ENCODE data around the gene CTBP2.

Gene CTBP2

GRCh38 chr10:125159932-125160855 is at the start of gene CTBP2:
CTBP2 (minus strand) TSS chr10:125160563.
- DNase-seq, result no peak

- no peak for DNase-seq
Measured at GRCh38 chr10:125209591-125210355, 49.4 kb upstream of the CTBP2 start.

GRCh38 chr10:125208854-125209565 is 48.6 kb upstream of the CTBP2 start:
- DNase-seq, result no peak

- no peak for DNase-seq
Measured at GRCh38 chr10:125206623-125207022, 46.3 kb upstream of the CTBP2 start.

- DNase-seq, result no peak
Measured at GRCh38 chr10:125205431-125205830, 45.1 kb upstream of the CTBP2 start.

GRCh38 chr10:125204400-125204799 is 44.0 kb upstream of the CTBP2 start:
- DNase-seq, result no peak

GRCh38 chr10:125203186-125203800 is 42.9 kb upstream of the CTBP2 start:
- DNase-seq, result no peak

- DNase-seq, result no peak
Measured at GRCh38 chr10:125201791-125202622, 41.6 kb upstream of the CTBP2 start.

GRCh38 chr10:125201108-125201524 is 40.8 kb upstream of the CTBP2 start:
- DNase-seq, result no peak

- DNase-seq, result no peak
Measured at GRCh38 chr10:125200396-125200795, 40.0 kb upstream of the CTBP2 start.

GRCh38 chr10:125199270-125199669 is 38.9 kb upstream of the CTBP2 start:
- no peak for DNase-seq

- no peak for DNase-seq
Measured at GRCh38 chr10:125194814-125195213, 34.5 kb upstream of the CTBP2 start.

- DNase-seq, result no peak
Measured at GRCh38 chr10:125193306-125193877, 33.0 kb upstream of the CTBP2 start.

GRCh38 chr10:125192620-125193019 is 32.3 kb upstream of the CTBP2 start:
- DNase-seq, result no peak

GRCh38 chr10:125192005-125192404 is 31.6 kb upstream of the CTBP2 start:
- DNase-seq, result no peak

GRCh38 chr10:125190946-125191345 is 30.6 kb upstream of the CTBP2 start:
- DNase-seq, result no peak

GRCh38 chr10:125190414-125190813 is 30.1 kb upstream of the CTBP2 start:
- DNase-seq, result no peak

- DNase-seq, result no peak
Measured at GRCh38 chr10:125189162-125189561, 28.8 kb upstream of the CTBP2 start.

GRCh38 chr10:125187238-125188194 is 27.2 kb upstream of the CTBP2 start:
- no peak for DNase-seq
